Muscle of arm (tissue), 14 donors: ENCODE results near the gene AKT2. TPM values are rescaled to one million over a fixed set of nuclear protein-coding genes. Genes with fewer than 3 reads are reported as not detected.
"Not testable (repeated sequence)": the region's sequence is repeated elsewhere in the genome, so short reads cannot be mapped to it uniquely, and the experiment has no call there.

Source experiments
- DNase-seq: peaks from one replicate; pipeline ENCODE4 v3.0.0-alpha.2; 2013
- long read RNA-seq, 11 donors: transcript quantifications; one replicate each; lab custom pipeline, GENCODE V29; 2026
- polyA plus RNA-seq, 12 donors: library from polyadenylated mRNA; unstranded; fragments of 120-200 nt; gene quantifications; one replicate each; pipeline ENCODE4 v1.2.1, GENCODE V29; 2013; ENCODE audit not compliant: insufficient read length in 12 of 12

The AKT2 gene
- polyA plus RNA-seq = 100 to 1,000 TPM; 138 to 738 (median 184) TPM
- long read RNA-seq, donor 1, full-length matches to known transcripts = 11 of 42 reads
- long read RNA-seq, donor 1, partial matches to known transcripts = 31 of 42 reads
- long read RNA-seq, donor 1, other reads (novel, unspliced or antisense) = 0 of 42 reads
- long read RNA-seq, donor 2, full-length matches to known transcripts = 17 of 46 reads
- long read RNA-seq, donor 2, partial matches to known transcripts = 23 of 46 reads
- long read RNA-seq, donor 2, other reads (novel, unspliced or antisense) = 6 of 46 reads
- long read RNA-seq, donor 3, full-length matches to known transcripts = 15 of 29 reads
- long read RNA-seq, donor 3, partial matches to known transcripts = 14 of 29 reads
- long read RNA-seq, donor 3, other reads (novel, unspliced or antisense) = 0 of 29 reads
- long read RNA-seq, donor 4, full-length matches to known transcripts = 13 of 30 reads
- long read RNA-seq, donor 4, partial matches to known transcripts = 17 of 30 reads
- long read RNA-seq, donor 4, other reads (novel, unspliced or antisense) = 0 of 30 reads
- long read RNA-seq, donor 5, full-length matches to known transcripts = 48 of 73 reads
- long read RNA-seq, donor 5, partial matches to known transcripts = 25 of 73 reads
- long read RNA-seq, donor 5, other reads (novel, unspliced or antisense) = 0 of 73 reads
- long read RNA-seq, donor 6, full-length matches to known transcripts = 12 of 30 reads
- long read RNA-seq, donor 6, partial matches to known transcripts = 11 of 30 reads
- long read RNA-seq, donor 6, other reads (novel, unspliced or antisense) = 7 of 30 reads
- long read RNA-seq, donor 7, full-length matches to known transcripts = 10 of 29 reads
- long read RNA-seq, donor 7, partial matches to known transcripts = 19 of 29 reads
- long read RNA-seq, donor 7, other reads (novel, unspliced or antisense) = 0 of 29 reads
- long read RNA-seq, donor 8, full-length matches to known transcripts = 29 of 79 reads
- long read RNA-seq, donor 8, partial matches to known transcripts = 50 of 79 reads
- long read RNA-seq, donor 8, other reads (novel, unspliced or antisense) = 0 of 79 reads
- long read RNA-seq, donor 9, full-length matches to known transcripts = 9 of 22 reads
- long read RNA-seq, donor 9, partial matches to known transcripts = 13 of 22 reads
- long read RNA-seq, donor 9, other reads (novel, unspliced or antisense) = 0 of 22 reads
- long read RNA-seq, donor 10, full-length matches to known transcripts = 24 of 57 reads
- long read RNA-seq, donor 10, partial matches to known transcripts = 33 of 57 reads
- long read RNA-seq, donor 10, other reads (novel, unspliced or antisense) = 0 of 57 reads
- long read RNA-seq, donor 11, full-length matches to known transcripts = 13 of 109 reads
- long read RNA-seq, donor 11, partial matches to known transcripts = 96 of 109 reads
- long read RNA-seq, donor 11, other reads (novel, unspliced or antisense) = 0 of 109 reads

- DNase-seq = peak; percentile 61
Observed at GRCh38 chr19:40284501-40285352, at the start of gene AKT2. Gene AKT2, minus strand, starts transcription at chr19:40285345. Its CDS starts 20,078 bp downstream, at chr19:40265267.

DNA sequence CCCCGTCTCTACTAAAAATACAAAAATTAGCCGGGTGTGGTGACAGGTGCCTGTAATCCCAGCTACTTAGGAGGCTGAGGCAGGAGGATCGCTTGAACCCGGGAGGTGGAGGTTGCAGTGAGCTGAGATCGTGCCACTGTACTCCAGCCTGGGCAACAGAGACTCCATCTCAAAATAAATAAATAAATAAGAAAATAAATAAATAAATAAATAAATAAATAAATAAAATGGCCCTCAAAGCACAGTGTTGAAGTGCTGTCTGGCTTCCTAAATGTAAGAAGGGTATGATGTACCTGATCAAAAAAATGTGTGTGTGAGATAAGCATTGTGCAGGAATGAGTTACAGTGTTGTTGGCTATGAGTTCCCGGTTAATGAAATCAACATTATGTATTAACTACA, 47.9 kb upstream of the AKT2 start:
- DNase-seq = not testable (repeated sequence)

GRCh38 chr19:40332669-40333068, 47.5 kb upstream of the AKT2 start:
- DNase-seq = no peak

DNA sequence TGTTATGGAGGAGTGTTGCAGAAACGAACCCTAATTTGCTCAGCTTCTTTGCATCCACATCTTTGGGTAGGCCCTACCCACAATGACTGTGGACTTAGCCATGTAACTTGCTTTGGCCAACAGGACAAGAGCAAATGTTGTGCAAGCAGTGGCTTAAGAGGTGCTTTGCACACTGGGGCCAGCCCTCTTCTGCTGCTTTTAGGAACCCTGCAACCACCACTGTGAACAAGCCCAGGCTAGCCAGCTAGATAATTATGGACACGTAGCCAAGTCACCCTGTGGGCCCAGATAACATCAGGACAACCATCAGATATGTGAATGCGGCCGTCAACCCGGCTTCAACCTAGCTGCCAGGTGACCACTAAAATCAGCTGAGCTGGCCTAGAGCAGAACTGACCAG, 45.9 kb upstream of the AKT2 start:
- DNase-seq = no peak

DNA sequence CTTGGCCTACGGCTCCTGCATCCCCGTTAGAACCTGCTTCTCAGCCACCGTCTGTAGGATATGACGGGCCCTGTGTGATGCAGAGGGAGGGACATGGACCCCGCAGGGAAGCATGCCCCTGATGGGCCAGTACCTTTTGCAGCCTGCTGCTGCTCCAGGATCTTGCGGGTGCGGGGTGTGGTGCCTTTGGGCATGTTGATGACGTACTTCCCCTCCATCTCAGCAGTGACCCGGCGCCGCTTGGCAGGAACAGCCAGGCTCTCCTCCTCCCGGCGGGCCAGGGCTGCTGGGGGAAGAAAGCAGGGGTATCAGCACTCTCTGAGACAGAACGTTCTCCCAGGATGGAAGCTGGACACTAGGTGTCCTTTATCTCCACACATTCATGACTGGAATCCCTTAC, 41.1 kb upstream of the AKT2 start:
- no peak for DNase-seq

GRCh38 chr19:40323705-40324104, 38.6 kb upstream of the AKT2 start:
- DNase-seq = no peak

GRCh38 chr19:40322951-40323615, 37.9 kb upstream of the AKT2 start:
- DNase-seq = no peak

DNA sequence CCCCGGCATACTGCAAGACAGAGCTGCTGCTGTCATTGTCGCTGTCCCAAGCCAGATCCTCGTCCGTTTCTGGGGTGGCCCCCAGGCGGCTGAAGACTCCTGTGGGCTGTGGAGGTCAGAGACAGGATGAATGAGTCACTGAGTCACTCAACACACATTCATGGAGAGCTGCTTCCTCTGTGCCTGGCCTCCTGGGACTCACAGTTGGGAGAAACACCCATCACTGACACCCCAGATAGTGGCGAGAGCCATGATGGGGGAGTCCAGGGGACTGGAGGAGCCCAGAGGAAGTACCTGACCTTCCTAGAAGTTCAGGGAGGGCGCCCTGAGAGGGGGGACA, 37.1 kb upstream of the AKT2 start:
- no peak for DNase-seq

DNA sequence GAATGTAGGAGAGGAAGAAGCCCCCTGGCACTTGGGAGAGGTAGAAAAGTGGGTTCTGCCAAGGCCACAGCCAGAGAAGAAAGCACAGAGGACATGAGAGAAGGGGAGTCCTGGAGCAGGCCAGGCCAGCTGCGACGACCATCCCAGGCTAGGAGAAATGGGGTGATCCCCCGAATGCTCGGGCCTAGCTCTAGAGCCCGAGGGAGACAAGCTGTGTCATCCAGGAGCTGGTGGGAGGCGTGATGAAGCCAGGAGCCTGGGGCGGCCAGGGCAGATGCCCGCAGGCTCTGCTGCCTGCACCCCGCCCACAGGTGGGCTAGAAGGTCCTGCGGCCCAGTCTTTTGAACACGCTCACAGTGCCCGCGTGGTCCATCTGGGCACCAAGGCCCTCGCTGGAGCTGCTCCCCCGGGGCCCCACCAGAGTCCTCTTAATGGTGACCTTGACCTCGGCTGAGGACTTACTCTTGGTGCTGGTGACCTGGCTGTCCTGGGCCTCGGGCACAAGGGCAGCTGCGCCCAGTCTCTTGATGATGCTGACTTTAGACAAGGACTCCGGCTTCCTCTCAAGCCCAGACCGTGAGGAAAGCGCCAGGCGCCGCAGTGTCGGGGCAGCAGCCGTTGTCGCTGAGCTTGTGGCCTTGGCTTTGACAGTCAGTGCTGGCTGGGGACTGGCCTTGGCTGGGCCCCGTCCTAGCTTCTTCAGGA, 36.6 kb upstream of the AKT2 start:
- DNase-seq = no peak

DNA sequence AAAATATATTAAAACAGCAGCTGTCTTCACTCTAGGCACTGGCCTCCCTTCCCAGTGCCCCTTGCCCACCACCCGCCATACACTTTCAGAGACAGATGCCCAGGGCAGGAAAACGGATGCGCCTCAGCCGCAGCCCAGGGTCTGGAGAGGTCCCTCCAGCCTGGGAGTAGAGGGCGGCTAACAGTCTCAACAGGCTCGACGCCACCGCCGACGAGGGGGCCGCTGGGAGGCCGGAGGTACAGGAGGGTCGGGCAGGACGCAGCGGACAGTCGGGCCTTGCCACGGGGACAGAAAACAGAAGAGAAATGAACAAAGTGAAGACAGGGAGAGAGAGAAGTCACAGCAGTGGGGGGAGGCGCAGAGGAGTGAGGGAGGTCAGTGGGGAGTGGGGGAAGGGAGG, 35.9 kb upstream of the AKT2 start:
- DNase-seq = no peak

- DNase-seq = no peak
Observed at GRCh38 chr19:40320558-40320935, 35.4 kb upstream of the AKT2 start.

DNA sequence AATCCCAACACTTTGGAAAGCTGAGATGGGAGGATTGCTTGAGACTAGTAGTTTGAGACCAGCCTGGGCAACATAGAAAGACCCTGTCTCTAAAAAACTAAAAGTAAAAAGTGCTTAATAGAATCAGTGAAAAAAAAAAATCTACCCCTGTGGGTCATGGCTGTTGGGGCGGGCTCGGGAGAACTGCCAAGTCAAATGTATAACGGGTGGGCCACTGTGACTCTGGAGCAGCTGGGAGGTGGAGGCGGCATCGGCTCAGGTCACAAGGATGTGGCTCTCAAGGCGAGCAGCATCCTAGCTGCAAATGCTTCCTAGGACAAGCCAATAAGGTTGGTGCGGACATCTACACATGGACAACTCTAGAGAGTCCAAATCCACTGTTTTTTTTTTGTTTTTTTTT, 32.2 kb upstream of the AKT2 start:
- no peak for DNase-seq

DNA sequence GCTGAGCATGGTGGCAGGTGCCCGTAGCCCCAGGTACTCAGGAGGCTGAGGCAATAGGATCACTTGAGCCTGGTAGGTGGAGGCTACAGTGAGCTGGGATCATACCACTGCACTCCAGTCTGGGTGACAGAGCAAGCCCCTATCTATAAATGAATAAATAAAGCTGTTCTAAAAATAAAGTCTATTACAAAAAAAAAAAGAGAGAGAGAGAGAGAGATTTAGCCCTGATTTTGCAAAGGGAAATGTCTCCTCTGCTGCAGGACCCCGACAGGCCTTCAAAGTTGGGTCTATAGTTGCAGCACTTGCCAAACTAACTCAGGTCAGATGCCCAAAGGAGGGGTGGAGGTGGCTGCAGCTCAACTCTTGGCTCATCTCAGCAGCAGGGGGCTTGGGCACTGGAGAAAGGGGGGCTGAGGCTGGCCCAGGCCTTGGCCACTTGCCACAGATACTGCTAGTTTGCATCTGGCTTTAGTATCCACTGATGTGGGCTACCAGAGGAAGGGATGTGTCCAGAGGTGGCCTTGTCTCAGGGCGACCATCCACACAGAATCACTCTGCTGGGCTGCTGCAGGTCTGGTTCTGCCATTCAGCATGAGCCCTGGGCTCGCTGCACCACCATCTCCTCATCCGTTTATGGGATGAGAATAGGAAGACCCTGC, 30.8 kb upstream of the AKT2 start:
- DNase-seq = no peak

DNA sequence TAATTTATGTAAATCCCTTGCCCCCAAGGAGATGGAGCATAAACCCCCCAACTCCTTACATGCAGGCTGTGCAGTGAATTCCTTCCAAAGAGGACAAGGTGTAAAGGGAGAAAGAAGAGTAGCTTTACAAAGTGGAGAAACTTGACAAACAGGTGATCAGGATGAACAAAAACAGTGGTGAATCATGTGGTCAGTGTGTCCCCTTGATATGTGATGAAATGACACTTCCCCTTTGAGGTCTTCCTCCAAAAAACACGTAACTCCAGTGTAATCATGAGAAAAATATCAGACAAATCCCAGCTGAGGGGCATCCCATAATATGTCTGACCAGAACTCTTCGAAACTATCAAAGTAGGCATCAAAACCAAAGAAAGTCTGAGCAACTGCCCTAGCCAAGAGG, 29.5 kb upstream of the AKT2 start:
- no peak for DNase-seq

DNA sequence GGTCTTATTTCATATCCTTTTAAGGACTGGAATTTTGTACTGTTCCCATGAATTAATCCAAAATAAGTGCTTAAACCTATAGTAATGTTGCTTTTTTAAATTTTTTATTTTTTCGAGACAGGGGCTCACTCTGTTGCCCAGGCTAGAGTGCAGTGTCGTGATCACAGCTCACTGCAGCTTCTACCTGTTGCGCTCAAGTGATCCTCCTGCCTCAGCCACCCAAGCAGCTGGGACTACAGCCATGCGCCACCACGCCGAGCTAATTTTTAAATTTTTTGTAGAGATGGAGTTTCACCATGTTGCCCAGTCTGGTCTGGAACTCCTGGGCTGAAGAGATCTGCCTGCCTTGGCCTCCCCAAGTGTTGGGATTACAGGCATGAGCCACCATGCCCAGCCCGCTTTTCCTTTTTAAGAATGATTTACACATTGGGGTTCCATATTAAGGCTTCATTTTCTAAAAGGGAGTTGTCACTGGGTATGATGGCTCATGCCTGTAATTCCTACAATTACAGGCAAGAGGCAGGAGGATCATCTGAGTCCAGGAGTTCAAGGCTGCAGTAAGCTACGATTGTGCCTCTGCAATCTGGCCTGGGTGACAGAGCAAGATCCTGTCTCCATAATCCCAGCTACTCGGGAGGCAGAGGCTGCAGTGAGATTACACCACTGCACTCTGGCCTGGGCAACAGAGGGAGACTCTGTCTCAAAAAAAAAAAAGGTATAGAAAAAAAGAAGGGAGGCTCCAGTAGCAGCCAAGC, 28.3 kb upstream of the AKT2 start:
- DNase-seq = no peak

DNA sequence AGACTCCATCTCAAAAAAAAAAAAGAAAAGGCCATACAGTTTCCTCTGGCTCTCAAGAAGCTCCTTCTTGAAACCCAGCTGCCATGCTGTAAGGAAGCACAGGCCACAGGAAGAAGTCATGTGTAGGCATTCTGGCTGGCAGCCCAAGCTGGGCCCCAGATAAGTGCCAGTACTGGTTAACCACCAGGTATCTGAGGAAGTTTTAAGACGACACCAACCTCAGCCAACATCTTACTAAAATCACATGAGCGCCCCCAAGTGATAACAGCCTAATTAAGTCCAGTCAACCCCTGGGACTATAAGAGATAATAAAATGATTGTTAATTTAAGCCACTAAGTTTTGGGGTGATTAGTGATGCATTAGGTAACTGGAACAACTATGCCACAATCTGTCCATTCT, 27.4 kb upstream of the AKT2 start:
- DNase-seq = no peak

- no peak for DNase-seq
Observed at GRCh38 chr19:40309666-40310065, 24.5 kb upstream of the AKT2 start.

- peak; percentile 87 for DNase-seq
Observed at GRCh38 chr19:40305403-40305802, 20.3 kb upstream of the AKT2 start.
